Measurements from ENCODE around the gene GEMIN5. TPM values are rescaled to one million over a fixed set of nuclear protein-coding genes. Genes with fewer than 3 reads are reported as not detected.

Gene GEMIN5
- total RNA-seq, 2 experiments from 2014 or later = 2.7 to 3.7 TPM

DNA sequence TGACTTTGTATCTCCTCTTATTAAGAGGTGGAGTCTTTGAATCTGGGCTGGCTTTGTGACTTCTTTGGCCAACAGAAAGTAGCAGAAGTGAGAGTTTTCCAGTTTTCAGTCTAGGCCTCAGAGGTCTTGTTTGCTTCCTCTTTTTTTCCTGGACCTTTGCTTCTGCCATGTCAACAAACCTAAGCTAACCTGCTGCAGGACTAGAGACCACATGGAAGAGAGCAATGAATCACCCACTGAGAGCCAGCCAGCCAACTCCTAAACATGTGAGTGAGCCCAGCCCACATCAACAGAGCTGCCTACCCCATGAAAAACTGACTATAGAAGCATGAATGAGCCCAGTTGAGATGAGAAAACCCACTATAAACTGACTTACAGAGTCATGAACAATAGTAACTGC lies 32.7 kb upstream of the GEMIN5 start:
- no peak overlapping the region for H3K4me3 Mint-ChIP-seq
- ATAC-seq (ENCODE audit: poor library complexity) (no peak), DNase-seq (no peak)
- TF ChIP-seq, protein P1, sequence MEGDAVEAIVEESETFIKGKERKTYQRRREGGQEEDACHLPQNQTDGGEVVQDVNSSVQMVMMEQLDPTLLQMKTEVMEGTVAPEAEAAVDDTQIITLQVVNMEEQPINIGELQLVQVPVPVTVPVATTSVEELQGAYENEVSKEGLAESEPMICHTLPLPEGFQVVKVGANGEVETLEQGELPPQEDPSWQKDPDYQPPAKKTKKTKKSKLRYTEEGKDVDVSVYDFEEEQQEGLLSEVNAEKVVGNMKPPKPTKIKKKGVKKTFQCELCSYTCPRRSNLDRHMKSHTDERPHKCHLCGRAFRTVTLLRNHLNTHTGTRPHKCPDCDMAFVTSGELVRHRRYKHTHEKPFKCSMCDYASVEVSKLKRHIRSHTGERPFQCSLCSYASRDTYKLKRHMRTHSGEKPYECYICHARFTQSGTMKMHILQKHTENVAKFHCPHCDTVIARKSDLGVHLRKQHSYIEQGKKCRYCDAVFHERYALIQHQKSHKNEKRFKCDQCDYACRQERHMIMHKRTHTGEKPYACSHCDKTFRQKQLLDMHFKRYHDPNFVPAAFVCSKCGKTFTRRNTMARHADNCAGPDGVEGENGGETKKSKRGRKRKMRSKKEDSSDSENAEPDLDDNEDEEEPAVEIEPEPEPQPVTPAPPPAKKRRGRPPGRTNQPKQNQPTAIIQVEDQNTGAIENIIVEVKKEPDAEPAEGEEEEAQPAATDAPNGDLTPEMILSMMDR (IDR thresholded peaks at IDR 0.05) = no peak
- no peaks in the 10 kb centered on the region for H3K4me1 Mint-ChIP-seq (ENCODE audit: low read depth)
- peaks cover 44% of the 10 kb centered on the region for H3K36me3 Mint-ChIP-seq (ENCODE audit: low read depth)
- H3K27me3 Mint-ChIP-seq = no peaks in the 10 kb centered on the region
- Histone ChIP-seq H3K36me3 (ENCODE audit: insufficient read depth, low read length) (peaks cover 36% of the 10 kb centered on the region), H3K27ac (ENCODE audit: low read depth in 1 of 2, low read length in 2 of 2) (no peak overlapping the region), H3K27me3 (ENCODE audit: control insufficient read depth in 1 of 2, insufficient read depth in 2 of 2, low read length in 2 of 2) (no peaks in the 10 kb centered on the region), H3K9me3 (ENCODE audit: control insufficient read depth in 1 of 2, insufficient read depth in 1 of 2, low read length in 2 of 2) (peaks cover 0 to 1% of the 10 kb centered on the region in 2 experiments), H3K4me1 (ENCODE audit: insufficient read depth, low read length) (no peaks in the 10 kb centered on the region), H3K4me3 (ENCODE audit: low read length) (no peak overlapping the region)
- CTCF ChIA-PET = no interaction called here
- no peak overlapping the region for H3K27ac Mint-ChIP-seq
- H3K9me3 Mint-ChIP-seq = no peaks in the 10 kb centered on the region
- POLR2A ChIA-PET = no interaction called here
- intact Hi-C loops (cut with DNase I, micrococcal nuclease) = no loop called here

DNA sequence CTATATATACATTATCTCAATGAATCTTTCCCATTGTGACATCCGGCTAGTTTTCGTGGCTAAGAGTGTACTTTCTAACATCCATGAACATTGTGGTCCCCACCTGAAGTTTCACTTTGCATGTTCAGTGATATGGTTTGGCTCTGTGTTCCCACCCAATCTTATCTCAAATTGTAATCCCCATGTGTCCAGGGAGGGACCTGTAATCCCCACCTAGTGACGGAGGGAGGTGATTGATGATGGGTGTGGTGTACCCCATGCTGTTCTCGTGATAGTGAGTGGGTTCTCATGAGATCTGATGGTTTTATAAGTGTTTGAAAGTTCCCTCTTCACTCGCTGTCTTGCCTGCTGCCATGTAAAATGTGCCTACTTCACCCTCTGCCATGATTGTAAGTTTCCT lies 30.9 kb upstream of the GEMIN5 start:
- H3K36me3 Mint-ChIP-seq (ENCODE audit: low read depth) = peaks cover 61% of the 10 kb centered on the region
- no peaks in the 10 kb centered on the region for H3K9me3 Mint-ChIP-seq
- Histone ChIP-seq H3K4me3 (ENCODE audit: low read length) (no peak overlapping the region), H3K27me3 (ENCODE audit: control insufficient read depth in 1 of 2, insufficient read depth in 2 of 2, low read length in 2 of 2) (no peaks in the 10 kb centered on the region), H3K36me3 (ENCODE audit: insufficient read depth, low read length) (peaks cover 44% of the 10 kb centered on the region), H3K4me1 (ENCODE audit: insufficient read depth, low read length) (no peaks in the 10 kb centered on the region), H3K27ac (ENCODE audit: low read depth in 1 of 2, low read length in 2 of 2) (no peak overlapping the region), H3K9me3 (ENCODE audit: control insufficient read depth in 1 of 2, insufficient read depth in 1 of 2, low read length in 2 of 2) (no peaks in the 10 kb centered on the region)
- POLR2A ChIA-PET = no interaction called here
- TF ChIP-seq, protein P1 (IDR thresholded peaks at IDR 0.05) = no peak
- no peak overlapping the region for H3K4me3 Mint-ChIP-seq
- H3K27me3 Mint-ChIP-seq = no peaks in the 10 kb centered on the region
- ATAC-seq (ENCODE audit: poor library complexity) = no peak
- CTCF ChIA-PET = no interaction called here
- no peak for DNase-seq
- intact Hi-C loops (cut with DNase I, micrococcal nuclease) = no loop called here
- no peak overlapping the region for H3K27ac Mint-ChIP-seq
- no peaks in the 10 kb centered on the region for H3K4me1 Mint-ChIP-seq (ENCODE audit: low read depth)

DNA sequence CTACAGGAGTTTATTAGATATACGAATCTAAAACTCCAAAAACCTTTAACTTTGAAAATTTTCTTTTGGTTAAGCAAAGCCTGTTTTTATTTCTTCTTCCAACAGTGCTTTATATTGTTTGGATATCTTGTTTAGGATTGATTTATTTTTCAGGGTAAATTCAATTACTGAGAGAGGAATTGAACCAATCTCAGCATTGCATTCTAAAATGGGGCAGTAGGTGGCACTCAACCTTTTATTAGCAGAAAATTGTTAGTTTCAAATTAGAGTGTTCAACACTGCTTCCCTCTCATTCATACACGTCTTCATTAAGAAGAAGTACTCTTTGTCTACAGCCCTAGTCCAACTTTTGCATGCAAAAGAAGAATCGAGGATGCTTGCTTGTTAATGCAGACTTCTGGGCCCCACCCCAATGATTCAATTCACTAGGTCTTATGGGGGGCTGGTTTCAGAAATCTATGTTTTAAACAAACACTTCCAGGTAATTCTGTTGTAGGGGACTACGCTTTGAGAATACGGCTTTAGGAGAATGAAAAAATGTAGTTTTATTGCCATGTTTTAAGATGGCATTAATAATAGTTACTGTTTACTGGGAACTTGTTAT lies 29.5 kb upstream of the GEMIN5 start:
- no peaks in the 10 kb centered on the region for H3K9me3 ChIP-seq (ENCODE audit: control insufficient read depth in 1 of 2, insufficient read depth in 1 of 2, low read length in 2 of 2)
- no peak for DNase-seq
- peaks cover 55% of the 10 kb centered on the region for H3K36me3 ChIP-seq (ENCODE audit: insufficient read depth, low read length)
- CTCF ChIA-PET = no interaction called here
- H3K4me3 Mint-ChIP-seq = no peak overlapping the region
- H3K27me3 ChIP-seq (ENCODE audit: control insufficient read depth in 1 of 2, insufficient read depth in 2 of 2, low read length in 2 of 2) = no peaks in the 10 kb centered on the region
- no peak overlapping the region for H3K27ac ChIP-seq (ENCODE audit: low read depth in 1 of 2, low read length in 2 of 2)
- H3K36me3 Mint-ChIP-seq (ENCODE audit: low read depth) = peaks cover 75% of the 10 kb centered on the region
- POLR2A ChIA-PET = no interaction called here
- no peak for ATAC-seq (ENCODE audit: poor library complexity)
- H3K4me3 ChIP-seq (ENCODE audit: low read length) = no peak overlapping the region
- H3K4me1 ChIP-seq (ENCODE audit: insufficient read depth, low read length) = no peaks in the 10 kb centered on the region
- no peaks in the 10 kb centered on the region for H3K27me3 Mint-ChIP-seq
- no peaks in the 10 kb centered on the region for H3K4me1 Mint-ChIP-seq (ENCODE audit: low read depth)
- no peak overlapping the region for H3K27ac Mint-ChIP-seq
- no peaks in the 10 kb centered on the region for H3K9me3 Mint-ChIP-seq
- intact Hi-C loops (cut with DNase I, micrococcal nuclease) = no loop called here
- TF ChIP-seq, protein P1 (IDR thresholded peaks at IDR 0.05) = peak; percentile 34

All from CD4-positive, alpha-beta T cell (primary cell).